Upper lobe of right lung (tissue), 1 donor: ENCODE measurements around the gene SNRNP35. TPM values are rescaled to one million over a fixed set of nuclear protein-coding genes. Genes with fewer than 3 reads are reported as not detected.
"Not testable (repeated sequence)": the region's sequence is repeated elsewhere in the genome, so short reads cannot be mapped to it uniquely, and the experiment has no call there.

Experiments used
- ATAC-seq: fragments of 200-7000 bp; cut with Tn5 transposase; one replicate; pipeline ENCODE4 v1.9.1; 2020; ENCODE audit warnings: mild to moderate bottlenecking, moderate library complexity
- DNase-seq: peaks from one replicate; pipeline ENCODE4 v3.0.0-alpha.2; 2020
- H3K27ac ChIP-seq: fragments of 200-600 bp; one replicate; pipeline ENCODE4 v1.8.0; 2022
- H3K27me3 ChIP-seq: fragments of 200-600 bp; one replicate; pipeline ENCODE4 v1.8.0; 2022; ENCODE audit warnings: mild to moderate bottlenecking
- H3K36me3 ChIP-seq: fragments of 200-600 bp; one replicate; pipeline ENCODE4 v1.8.0; 2022
- H3K4me1 ChIP-seq: fragments of 200-600 bp; one replicate; pipeline ENCODE4 v1.8.0; 2022
- H3K4me3 ChIP-seq: fragments of 200-600 bp; one replicate; pipeline ENCODE4 v1.8.0; 2022; ENCODE audit warnings: mild to moderate bottlenecking
- H3K9me3 ChIP-seq: fragments of 200-600 bp; one replicate; pipeline ENCODE4 v1.8.0; 2022
- CTCF ChIP-seq: fragments of 200-600 bp; IDR thresholded peaks from one replicate; pipeline ENCODE4 v1.8.0; 2022; ENCODE audit warnings: antibody characterized with exemption
- intact Hi-C: fragments of 100-400 bp; cut with DNase I; formaldehyde crosslinking; loops from one replicate; pipeline ENCODE4 v1.11.0; 2022
- total RNA-seq: library from RNA; stranded (reverse); fragmentation: NEBNext Ultra II Directional; extraction: Animal tissue kit (Norgen Biotek cat#: 25700); gene quantifications from one replicate; pipeline ENCODE4 v1.2.1, GENCODE V29; 2021
- donor health status: DM: no; HTN: yes; CAD: no; lungs with severe emphysema.

SNRNP35 gene
- total RNA-seq, 1 donor from 2014 or later = 20.4 TPM

DNA sequence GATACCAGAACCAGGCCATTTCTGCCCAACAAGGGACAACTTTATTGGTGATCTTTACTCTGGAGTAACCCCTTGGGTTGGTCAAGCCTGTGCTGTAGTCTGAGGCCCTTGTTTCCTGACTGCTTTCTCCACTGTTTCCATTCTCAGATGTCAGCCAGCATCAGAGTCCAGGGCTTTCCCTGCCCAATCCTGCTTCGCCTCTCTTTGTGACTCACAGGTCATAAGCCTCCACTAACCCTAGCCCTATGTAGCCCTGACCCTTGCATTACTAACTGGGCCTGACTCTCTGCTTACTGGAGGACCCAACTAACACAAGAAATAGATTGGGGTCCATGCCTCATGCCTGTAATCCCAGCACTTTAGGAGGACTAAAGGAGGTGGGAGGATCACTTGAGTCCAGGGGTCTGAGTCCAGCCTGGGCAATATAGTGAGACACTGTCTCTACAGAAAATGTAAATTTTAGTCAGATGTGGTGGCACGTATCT is 8.6 kb upstream of the SNRNP35 start:
- TF ChIP-seq CTCF = no peak
- H3K27ac ChIP-seq = peak overlapping the region; percentile 89
- intact Hi-C loops = no loop called here
- H3K9me3 ChIP-seq = no peaks in the 10 kb centered on the region
- ATAC-seq (no peak), DNase-seq (no peak)
- peaks cover 40% of the 10 kb centered on the region for H3K4me1 ChIP-seq
- H3K27me3 ChIP-seq = no peaks in the 10 kb centered on the region
- no peak overlapping the region for H3K4me3 ChIP-seq
- H3K36me3 ChIP-seq = no peaks in the 10 kb centered on the region

DNA sequence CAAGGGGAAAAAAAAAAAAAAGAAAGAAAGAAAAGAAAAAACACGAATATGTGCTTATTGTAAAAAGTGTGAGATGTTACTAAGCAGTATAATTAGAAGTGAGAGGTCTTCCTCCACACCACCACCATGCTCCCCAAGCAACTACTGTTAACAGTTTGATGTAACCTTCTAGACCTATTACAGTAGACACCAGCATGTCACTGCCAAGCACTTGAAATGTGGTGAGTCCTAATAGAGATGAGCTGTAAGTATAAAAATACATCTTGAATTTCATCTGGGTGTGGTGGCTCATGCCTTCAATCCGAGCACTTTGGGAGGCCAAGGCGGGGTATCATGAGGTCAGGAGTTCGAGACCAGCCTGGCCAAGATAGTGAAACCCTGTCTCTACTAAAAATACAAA is 8.1 kb upstream of the SNRNP35 start:
- Histone ChIP-seq H3K4me3 (no peak overlapping the region), H3K36me3 (no peaks in the 10 kb centered on the region), H3K27ac (no peak overlapping the region), H3K27me3 (no peaks in the 10 kb centered on the region), H3K4me1 (peaks cover 36% of the 10 kb centered on the region), H3K9me3 (no peaks in the 10 kb centered on the region)
- DNase-seq = no peak
- TF ChIP-seq CTCF = no peak
- ATAC-seq = no peak
- intact Hi-C loops = no loop called here

DNA sequence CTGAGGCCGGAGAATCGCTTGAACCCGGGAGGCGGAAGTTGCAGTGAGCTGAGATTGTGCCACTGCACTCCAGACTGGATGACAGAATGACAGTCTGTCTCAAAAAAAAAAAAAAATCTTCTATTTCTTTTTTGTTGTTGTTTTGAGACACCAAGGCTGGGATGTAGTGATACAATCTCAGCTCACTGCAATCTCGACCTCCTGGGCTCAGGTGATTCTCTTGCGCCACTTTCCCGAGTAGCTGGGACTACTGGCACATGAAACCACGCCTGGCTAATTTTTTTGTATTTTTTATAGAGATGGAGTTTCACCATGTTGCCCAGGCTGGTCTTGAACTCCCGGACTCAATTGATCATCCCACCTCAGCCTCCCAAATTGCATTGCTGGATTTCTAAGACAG is 7.3 kb upstream of the SNRNP35 start:
- Histone ChIP-seq H3K36me3 (no peaks in the 10 kb centered on the region), H3K27ac (no peak overlapping the region), H3K4me1 (peaks cover 28% of the 10 kb centered on the region), H3K27me3 (no peaks in the 10 kb centered on the region), H3K9me3 (no peaks in the 10 kb centered on the region), H3K4me3 (no peak overlapping the region)
- no peak for TF ChIP-seq CTCF
- DNase-seq (no peak), ATAC-seq (no peak)
- intact Hi-C loops = no loop called here

GRCh38 chr12:123452276-123452550 is 5.7 kb upstream of the SNRNP35 start:
- H3K4me3 ChIP-seq, H3K27ac ChIP-seq, DNase-seq, H3K27me3 ChIP-seq, H3K36me3 ChIP-seq, H3K9me3 ChIP-seq, ATAC-seq, intact Hi-C loops: not testable (repeated sequence)
- peaks cover 12% of the 10 kb centered on the region for H3K4me1 ChIP-seq

DNA sequence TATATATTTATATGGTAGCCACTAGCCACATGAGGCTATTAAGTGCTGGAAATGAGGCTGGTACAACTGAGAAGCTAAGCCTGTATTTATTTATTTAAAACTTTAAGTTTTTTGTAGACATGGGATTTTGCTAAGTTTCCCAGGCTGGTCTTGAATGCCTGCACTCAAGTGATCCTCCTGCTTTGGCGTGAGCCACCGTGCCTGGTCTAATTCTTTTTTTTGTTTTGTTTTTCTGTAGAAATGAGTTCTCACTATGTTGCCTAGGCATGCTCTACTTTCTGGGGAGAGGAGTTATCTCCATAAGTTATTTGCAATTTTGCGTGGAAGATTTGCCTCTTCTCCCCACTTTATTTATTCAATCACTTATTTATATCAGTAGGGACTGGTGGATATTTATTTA is 4.8 kb upstream of the SNRNP35 start:
- intact Hi-C loops = no loop called here
- no peak for TF ChIP-seq CTCF
- peaks cover 6% of the 10 kb centered on the region for H3K4me1 ChIP-seq
- no peak overlapping the region for H3K27ac ChIP-seq
- no peaks in the 10 kb centered on the region for H3K27me3 ChIP-seq
- H3K9me3 ChIP-seq = no peaks in the 10 kb centered on the region
- no peak overlapping the region for H3K4me3 ChIP-seq
- DNase-seq = no peak
- ATAC-seq = no peak
- no peaks in the 10 kb centered on the region for H3K36me3 ChIP-seq

GRCh38 chr12:123463174-123463573 is 5.2 kb downstream of the SNRNP35 start:
- intact Hi-C loops, H3K27ac ChIP-seq, H3K9me3 ChIP-seq, H3K4me3 ChIP-seq, DNase-seq, H3K27me3 ChIP-seq, ATAC-seq: not testable (repeated sequence)
- Histone ChIP-seq H3K4me1 (peaks cover 13% of the 10 kb centered on the region), H3K36me3 (peaks cover 27% of the 10 kb centered on the region)

DNA sequence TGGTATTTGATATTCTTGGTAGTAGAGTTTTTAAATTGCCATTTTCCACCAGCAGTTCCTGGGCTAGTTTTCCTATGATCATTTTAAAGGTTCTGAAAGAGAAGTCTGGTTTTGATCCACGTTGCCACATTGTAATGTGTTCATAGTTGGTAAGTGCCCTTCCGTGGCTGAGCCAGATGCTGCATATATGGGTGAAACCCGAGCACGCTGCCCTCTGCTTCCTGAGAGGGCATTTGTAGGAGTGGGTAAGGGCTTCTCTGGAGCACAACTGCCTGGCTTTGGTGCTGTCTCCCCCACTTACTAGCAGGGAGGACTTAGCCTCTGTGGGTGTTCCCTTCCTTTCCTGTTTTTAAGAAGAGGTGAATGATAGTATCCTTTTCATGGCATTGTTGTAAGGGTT is 7.1 kb downstream of the SNRNP35 start:
- H3K27ac ChIP-seq = no peak overlapping the region

More for the DNA sequence above, 7.1 kb downstream of the SNRNP35 start:
- Histone ChIP-seq H3K9me3 (no peaks in the 10 kb centered on the region), H3K27me3 (no peaks in the 10 kb centered on the region), H3K36me3 (peaks cover 27% of the 10 kb centered on the region), H3K4me3 (no peak overlapping the region), H3K4me1 (peaks cover 2% of the 10 kb centered on the region)
- ATAC-seq (no peak), DNase-seq (no peak)
- intact Hi-C loops = no loop called here
- no peak for TF ChIP-seq CTCF
